ENCODE data around the gene MMP2. TPM values are rescaled to one million over a fixed set of nuclear protein-coding genes. Genes with fewer than 3 reads are reported as not detected.

Gene MMP2
- total RNA-seq, 1 experiment from 2014 or later, result 142 TPM

DNA sequence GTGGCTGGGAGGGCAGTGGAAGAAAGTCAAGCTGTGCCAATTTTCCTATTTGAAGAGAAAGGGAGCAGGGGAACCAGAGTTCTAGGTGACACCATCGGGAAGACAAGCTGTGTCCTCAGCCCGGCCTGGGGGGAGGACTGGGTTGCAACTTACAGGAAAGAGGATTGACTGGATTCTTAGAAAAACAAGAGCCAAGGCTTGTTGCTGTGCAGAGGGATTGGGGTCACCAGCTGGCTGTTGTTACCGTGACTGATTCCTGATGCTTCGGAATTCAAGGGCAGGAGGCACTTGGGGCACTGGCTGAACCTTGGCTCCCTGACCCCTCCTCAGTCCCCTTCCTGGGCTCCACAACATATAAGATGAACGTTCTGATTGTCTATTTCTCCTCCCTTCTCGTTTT lies 16.8 kb upstream of the MMP2 start:
- no peaks in the 10 kb centered on the region for H3K27me3 ChIP-seq
- no peaks in the 10 kb centered on the region for H3K9me3 ChIP-seq (replicated peaks)
- peak overlapping the region; percentile 44 for H3K27ac ChIP-seq
- no peak overlapping the region for H3K4me3 ChIP-seq
- no peaks in the 10 kb centered on the region for H3K36me3 ChIP-seq
- H3K4me1 ChIP-seq, result peaks cover 17% of the 10 kb centered on the region; the same call in 1 of the 2 replicates
- DNase-seq, result peak; percentile 67 to 82

DNA sequence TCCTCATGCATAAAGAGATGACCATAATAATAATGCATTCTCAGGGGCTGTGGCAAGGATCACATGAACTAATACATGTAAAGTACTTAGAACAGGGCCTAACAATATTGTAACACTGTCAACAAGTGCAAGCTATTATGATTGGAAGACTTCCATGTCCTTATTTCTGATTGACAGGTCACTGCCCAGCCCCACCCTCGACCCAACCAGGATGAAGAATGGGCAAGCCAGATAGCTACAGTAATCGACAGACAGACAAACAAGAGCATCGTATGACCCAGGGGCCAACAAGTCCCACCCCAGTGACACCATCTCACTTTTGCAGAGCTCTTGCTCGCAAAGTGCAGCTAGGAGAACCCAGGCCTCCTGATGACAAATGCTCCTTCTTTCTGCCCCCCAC lies 14.6 kb upstream of the MMP2 start:
- H3K27ac ChIP-seq, result no peak overlapping the region
- H3K4me3 ChIP-seq, result no peak overlapping the region
- H3K4me1 ChIP-seq, result peaks cover 17% of the 10 kb centered on the region; the same call in 1 of the 2 replicates
- H3K27me3 ChIP-seq, result no peaks in the 10 kb centered on the region
- H3K36me3 ChIP-seq, result no peaks in the 10 kb centered on the region
- DNase-seq, result peak in 1 of 2 experiments; percentile 30
- no peaks in the 10 kb centered on the region for H3K9me3 ChIP-seq (replicated peaks)

DNA sequence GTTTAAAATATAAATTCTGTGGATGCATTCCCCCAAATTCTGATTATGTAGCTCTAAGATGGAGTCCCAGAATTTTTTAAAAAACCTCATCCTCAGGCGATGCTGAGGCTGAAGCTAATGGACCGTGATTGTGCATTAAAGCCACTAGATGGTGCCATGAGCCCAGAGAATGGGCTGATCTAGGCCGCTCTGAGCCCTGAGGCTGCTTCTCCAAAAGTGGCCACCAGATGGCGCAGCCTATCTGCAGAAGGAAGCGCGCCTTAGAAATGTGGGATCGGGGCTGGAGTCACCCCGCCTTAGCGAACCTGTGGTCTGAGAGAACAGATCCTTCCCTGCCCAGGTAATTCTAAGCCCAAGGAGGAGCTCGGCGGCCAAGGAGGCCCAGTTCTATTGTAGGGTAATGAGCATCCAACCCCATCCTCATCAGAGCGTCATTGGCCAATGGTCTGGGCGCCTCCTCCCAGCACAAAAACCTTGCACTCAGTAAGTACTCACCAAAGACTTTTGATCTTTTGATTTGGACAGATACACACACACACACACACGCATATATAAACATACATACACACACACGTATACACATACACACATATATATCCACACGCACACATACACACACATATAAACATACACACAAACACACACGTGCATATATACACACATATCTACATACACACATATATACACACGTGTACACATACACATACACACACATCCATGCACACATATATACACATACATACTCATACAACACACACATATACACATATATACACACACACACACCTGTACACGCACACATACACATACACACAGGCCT lies 13.7 kb upstream of the MMP2 start:
- Histone ChIP-seq H3K4me1 (peaks cover 18% of the 10 kb centered on the region), H3K36me3 (no peaks in the 10 kb centered on the region), H3K27me3 (no peaks in the 10 kb centered on the region), H3K4me3 (no peak overlapping the region), H3K9me3 (replicated peaks) (no peaks in the 10 kb centered on the region), H3K27ac (no peak overlapping the region)
- peak; percentile 79 to 94 for DNase-seq

DNA sequence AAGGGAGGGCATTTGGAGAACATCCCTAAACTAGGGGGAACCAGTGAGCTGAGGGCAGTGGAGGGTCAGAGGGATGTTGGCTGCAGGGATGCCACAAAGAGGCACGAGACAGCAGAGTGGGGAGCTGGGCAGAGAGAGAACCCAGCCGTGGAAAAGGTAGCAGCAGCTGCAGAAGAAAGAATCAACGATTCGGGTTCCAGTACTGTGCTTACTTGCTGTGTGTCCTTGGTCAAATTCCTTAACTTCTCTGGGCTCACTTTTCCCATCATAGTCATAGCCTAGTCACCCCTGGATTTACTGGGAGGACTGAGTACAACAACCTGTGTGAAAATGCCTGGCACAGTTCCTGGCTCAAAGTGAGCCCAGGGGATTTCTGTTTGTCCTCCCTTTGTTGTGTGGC lies 12.8 kb upstream of the MMP2 start:
- Histone ChIP-seq H3K4me3 (no peak overlapping the region), H3K9me3 (replicated peaks) (no peaks in the 10 kb centered on the region), H3K36me3 (no peaks in the 10 kb centered on the region), H3K4me1 (peaks cover 27% of the 10 kb centered on the region), H3K27me3 (no peaks in the 10 kb centered on the region), H3K27ac (no peak overlapping the region)
- no peak for DNase-seq

DNA sequence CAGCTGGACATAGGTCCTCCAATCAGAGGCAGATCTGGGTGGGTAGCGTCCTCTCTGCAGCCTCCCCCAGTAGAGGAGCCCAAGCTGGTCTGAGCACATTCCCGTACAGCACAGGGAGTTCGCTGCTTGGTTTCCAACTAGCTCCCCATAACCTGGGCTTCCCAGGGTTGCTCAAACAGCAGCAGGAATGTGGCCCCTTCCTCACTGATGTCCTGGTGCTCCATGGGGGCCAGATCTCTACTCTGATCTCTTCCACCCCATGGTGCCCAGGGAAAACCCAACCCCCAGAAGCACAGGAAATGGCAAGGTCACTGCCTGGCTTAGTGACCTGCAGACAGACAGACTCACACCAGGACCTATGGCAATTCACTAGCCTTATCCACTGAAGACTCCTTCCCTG lies 11.1 kb upstream of the MMP2 start:
- H3K4me1 ChIP-seq, result peaks cover 20% of the 10 kb centered on the region
- H3K9me3 ChIP-seq (replicated peaks), result no peaks in the 10 kb centered on the region
- H3K36me3 ChIP-seq, result no peaks in the 10 kb centered on the region
- no peak for DNase-seq
- no peaks in the 10 kb centered on the region for H3K27me3 ChIP-seq
- H3K4me3 ChIP-seq, result no peak overlapping the region
- no peak overlapping the region for H3K27ac ChIP-seq

DNA sequence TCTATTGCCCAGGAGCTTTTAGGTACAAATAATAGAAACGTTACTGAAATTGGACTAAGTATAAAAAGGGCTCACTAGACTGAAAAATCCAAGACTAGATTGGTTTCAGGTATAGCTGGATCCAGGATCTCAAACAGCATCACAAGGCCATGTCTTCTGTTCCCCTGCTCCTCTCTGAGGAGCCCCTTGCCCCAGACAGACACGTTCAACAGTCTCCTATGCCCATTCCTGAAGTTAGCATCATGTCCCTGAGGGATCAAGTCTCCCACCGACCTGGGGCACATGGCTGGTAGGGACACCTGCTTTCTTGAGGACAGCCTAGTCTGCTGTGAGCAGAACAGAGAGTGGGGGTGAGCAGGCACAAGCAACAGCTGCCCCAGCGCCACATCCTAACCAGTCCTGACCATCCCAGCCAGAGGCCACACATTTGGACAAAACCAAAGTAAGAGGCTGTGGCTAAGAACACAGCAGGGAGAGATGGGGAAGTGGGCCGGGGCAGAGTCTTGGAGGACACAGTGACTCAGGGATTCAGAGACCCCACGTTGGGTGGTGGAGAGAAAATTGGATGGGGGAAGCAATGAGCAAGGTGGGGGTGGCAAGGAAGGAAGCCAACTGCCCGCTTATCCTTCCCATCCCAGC lies 10.5 kb upstream of the MMP2 start:
- no peak for DNase-seq
- Histone ChIP-seq H3K9me3 (replicated peaks) (no peaks in the 10 kb centered on the region), H3K4me1 (peaks cover 17% of the 10 kb centered on the region), H3K27ac (no peak overlapping the region), H3K36me3 (no peaks in the 10 kb centered on the region), H3K4me3 (no peak overlapping the region), H3K27me3 (no peaks in the 10 kb centered on the region)

DNA sequence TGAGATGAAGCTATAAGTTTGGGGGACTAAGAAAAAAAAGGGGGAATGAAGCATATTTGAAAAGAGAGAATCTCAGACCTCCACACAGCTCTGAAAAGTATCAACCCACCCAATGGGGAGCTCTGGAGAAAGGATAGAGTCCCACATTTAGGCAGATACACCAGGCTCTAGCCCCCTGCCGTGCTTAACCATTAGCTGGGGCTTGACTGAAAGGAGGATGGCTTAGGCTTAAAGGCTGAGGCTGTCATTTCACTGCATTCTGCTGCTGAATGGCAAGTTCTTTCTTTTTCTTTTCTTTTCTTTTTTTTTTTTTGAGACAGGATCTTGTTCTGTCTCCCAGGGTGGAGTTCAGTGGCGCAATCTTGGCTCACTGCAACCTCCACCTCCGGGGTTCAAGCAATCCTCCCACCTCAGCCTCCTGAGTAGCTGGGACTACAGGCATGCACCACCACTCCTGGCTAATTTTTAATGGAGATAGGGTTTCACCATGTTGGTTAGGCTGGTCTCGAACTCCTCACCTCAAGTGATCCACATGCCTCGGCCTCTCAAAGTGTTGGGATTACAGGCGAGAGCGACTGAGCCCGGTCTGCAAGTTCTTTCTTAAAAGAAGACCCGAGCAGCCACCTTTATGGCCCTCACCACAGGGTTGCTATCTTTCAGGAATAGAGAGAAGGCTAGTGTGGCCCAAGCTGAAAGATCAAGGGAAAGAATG lies 9.0 kb upstream of the MMP2 start:
- no peaks in the 10 kb centered on the region for H3K36me3 ChIP-seq
- DNase-seq, result no peak
- peaks cover 17% of the 10 kb centered on the region for H3K4me1 ChIP-seq
- no peaks in the 10 kb centered on the region for H3K27me3 ChIP-seq
- no peaks in the 10 kb centered on the region for H3K9me3 ChIP-seq (replicated peaks)
- no peak overlapping the region for H3K27ac ChIP-seq
- H3K4me3 ChIP-seq, result no peak overlapping the region

DNA sequence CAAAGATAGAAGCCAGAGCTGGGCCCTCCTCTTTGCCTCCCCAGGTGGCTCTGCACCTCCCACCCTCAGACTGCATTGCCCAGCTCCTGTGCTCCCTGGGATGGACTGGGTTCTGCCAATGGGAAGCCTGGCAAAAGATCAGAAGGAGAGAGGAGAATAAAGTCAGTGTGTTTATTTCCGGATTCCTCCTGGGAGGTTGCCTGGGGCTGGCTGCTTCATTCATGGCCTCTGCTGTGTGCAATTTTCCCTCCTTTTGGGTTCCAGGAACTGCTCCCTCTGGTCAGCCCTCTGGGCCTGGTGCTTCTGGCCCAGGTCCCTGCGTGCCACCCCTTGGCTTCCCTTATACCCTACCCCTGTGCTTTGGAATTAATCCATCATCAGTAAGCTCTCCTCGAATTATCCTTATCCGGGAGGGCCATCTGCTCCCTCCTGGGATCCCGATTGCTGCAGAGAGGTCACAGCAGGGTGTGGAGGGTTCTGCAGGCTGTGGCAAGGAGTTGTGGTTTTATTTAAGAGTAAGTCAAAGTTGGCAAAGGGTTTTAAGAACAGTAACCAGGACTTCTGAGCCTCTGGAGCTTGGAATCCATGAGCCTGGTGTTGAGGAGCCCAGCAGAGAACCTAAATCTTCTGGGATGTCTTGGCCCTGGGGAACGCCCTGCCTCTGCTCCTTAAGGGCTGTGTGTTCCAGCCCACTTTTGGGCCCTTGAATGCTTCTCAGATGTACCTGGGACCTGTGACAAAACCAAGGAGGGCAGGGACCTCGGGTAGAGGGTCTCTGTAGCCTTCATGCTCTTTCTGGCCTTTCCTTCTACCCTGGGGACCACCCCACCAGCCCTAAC lies 8.2 kb upstream of the MMP2 start:
- H3K27me3 ChIP-seq, result no peaks in the 10 kb centered on the region
- no peak overlapping the region for H3K4me3 ChIP-seq
- peak in 1 of 2 experiments; percentile 39 for DNase-seq
- H3K4me1 ChIP-seq, result peaks cover 17% of the 10 kb centered on the region
- H3K36me3 ChIP-seq, result no peaks in the 10 kb centered on the region
- no peaks in the 10 kb centered on the region for H3K9me3 ChIP-seq (replicated peaks)
- no peak overlapping the region for H3K27ac ChIP-seq

DNA sequence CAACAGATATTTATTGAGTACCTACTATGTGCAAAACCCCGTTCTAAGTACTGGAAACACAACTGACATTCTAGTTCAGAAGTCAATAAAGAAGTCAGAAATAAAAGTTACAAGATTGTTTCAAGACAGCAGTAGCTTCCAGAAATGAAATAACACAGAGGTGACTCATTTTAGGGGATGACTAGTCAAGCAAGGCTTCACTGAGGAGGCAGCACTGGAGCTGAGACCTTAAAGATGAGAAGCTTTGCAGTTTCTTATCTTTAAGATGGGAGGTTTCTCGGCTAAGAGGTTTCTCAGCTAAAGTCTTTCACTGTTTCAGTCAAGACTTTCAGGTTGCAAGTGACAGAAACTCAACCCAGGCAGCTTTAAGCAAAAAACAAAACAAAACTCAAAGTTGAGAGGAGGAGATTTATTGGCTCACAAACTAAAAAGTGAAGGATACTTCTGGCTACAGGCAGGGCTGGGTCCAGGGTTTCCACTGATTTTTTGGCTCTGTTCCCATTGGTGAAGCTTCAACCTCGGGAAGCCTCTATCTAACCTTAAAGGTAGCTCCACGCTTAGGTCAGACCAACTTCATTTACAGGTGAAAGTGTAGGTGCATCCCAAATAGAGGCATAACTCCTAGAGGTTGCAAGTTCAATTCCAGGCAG lies 7.4 kb upstream of the MMP2 start:
- Histone ChIP-seq H3K36me3 (no peaks in the 10 kb centered on the region), H3K27me3 (no peaks in the 10 kb centered on the region), H3K4me1 (peaks cover 19% of the 10 kb centered on the region), H3K27ac (no peak overlapping the region), H3K9me3 (replicated peaks) (no peaks in the 10 kb centered on the region), H3K4me3 (no peak overlapping the region)
- no peak for DNase-seq

DNA sequence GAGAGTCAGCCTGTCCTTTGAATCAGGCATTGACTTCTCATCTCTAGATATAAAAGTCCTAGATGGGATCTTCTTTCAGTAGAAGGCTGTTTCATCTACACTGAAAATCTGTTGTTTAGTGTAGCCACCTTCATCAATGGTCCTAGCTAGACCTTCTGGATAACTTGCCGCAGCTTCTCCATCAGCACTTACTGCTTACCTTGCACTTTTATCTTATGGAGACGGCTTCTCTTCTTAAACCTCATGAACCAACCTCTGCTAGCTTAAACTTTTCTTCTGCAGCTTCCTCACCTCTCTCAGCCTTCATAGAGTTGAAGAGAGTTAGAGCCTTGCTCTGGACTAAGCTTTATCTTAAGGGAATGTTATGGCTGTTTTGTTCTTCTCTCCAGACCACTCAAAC lies 5.4 kb upstream of the MMP2 start:
- Histone ChIP-seq H3K4me3 (no peak overlapping the region), H3K36me3 (no peaks in the 10 kb centered on the region), H3K4me1 (peaks cover 33% of the 10 kb centered on the region), H3K27ac (no peak overlapping the region), H3K9me3 (replicated peaks) (no peaks in the 10 kb centered on the region), H3K27me3 (no peaks in the 10 kb centered on the region)
- DNase-seq, result no peak

DNA sequence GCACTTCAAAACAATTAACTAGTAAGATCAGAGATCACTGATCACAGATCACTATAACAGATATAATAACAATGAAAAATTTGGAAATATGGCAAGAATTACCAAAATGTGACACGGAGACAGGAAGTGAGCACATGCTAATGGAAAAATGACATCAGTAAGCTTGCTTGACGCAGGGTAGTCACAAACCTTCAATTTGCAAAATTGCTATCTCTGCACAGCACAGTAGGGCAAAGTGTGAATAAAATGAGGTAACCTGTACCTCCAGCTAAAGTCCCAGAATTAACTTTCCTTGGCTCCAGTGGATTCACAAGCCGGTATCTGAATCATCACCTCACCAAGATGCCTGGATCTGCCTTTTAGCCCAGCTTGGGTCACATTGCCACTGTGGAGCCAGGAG lies 4.2 kb upstream of the MMP2 start:
- Histone ChIP-seq H3K27ac (no peak overlapping the region), H3K4me3 (no peak overlapping the region), H3K9me3 (replicated peaks) (no peaks in the 10 kb centered on the region), H3K4me1 (peaks cover 35% of the 10 kb centered on the region), H3K36me3 (no peaks in the 10 kb centered on the region), H3K27me3 (no peaks in the 10 kb centered on the region)
- DNase-seq, result no peak

DNA sequence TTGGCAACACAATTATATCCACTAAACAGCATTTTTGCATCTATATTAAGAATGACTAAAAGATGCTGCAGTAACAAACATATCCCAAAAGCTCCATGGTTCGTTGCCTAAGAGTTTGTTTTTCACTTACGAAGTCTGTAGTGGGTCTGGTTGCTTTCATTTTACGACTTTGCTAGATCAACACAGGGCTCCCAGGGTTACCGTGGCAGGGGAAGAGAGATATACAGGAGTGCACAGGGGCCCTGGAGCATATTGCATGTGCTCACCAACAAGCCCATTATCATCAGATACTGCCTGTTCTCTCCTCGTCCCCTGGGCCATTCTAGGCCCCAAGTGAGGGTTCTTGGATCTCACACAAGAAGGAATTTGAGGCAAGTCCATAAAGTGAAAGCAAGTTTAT lies 3.1 kb upstream of the MMP2 start:
- Histone ChIP-seq H3K9me3 (replicated peaks) (no peaks in the 10 kb centered on the region), H3K27ac (no peak overlapping the region), H3K36me3 (no peaks in the 10 kb centered on the region), H3K4me3 (no peak overlapping the region), H3K4me1 (peaks cover 31% of the 10 kb centered on the region), H3K27me3 (no peaks in the 10 kb centered on the region)
- no peak for DNase-seq

DNA sequence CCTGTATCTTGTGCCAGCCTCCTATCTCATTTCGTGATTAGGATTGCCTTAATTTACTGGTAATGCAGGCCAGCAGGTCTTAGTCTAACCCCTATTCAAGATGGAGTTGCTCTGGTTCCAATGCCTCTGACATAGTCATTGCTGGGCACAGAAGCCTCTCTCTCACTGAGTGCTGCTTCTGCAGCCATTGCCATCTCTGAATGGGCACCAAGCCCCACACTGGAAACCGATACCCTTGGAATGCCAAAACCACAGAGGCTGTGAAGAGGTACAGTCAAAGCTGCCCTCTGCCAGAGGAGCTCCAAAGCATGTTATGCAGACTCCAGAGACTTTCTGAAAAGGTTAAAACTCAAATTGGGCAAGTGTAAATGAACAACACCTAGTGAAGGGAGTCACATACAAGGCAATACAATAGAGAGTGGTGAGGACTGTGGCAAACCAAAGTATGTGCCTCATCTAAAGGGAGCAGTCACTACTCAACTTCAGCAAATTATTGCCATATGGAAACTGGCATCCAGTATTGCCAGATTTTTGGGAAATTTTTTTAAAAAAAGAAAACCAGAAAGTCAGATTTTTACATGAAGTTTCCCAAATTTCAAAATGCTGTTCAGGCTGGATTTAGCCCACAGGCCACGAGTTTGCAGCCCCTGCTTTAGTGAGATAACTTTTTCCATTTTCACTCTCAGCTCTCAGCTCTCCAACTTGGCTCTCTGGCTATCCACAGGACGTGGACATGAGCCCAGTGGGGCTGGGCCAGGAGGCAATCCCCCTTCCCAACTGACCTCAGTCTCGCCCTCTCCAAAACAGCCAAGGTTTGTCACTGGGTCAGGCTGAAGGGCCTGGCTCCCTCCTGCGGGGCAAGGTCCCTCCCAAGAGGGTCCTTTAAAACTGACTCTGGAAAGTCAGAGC lies 2.1 kb upstream of the MMP2 start:
- no peaks in the 10 kb centered on the region for H3K27me3 ChIP-seq

More for the DNA sequence above, 2.1 kb upstream of the MMP2 start:
- DNase-seq, result peak; percentile 47 to 61
- Histone ChIP-seq H3K36me3 (0 out of 2 replicates have a peak, but pooled peaks cover under 1% of the 10 kb centered on the region), H3K9me3 (replicated peaks) (no peaks in the 10 kb centered on the region), H3K4me1 (peaks cover 35% of the 10 kb centered on the region), H3K4me3 (no peak overlapping the region), H3K27ac (no peak overlapping the region)
